HUES48 (cell line): Measurements from ENCODE around the gene CCNL2.
A peak's percentile ranks its signal among the peaks of the same experiment; 100 is the strongest.
"Not testable (repeated sequence)": the region's sequence is repeated elsewhere in the genome, so short reads cannot be mapped to it uniquely, and the experiment has no call there.

Experiments
- H3K27ac ChIP-seq: one replicate; pipeline ENCODE4 v1.7.0; 2013; ENCODE audit warnings: low read depth, low read length, inconsistent platforms
- H3K27me3 ChIP-seq: 2 replicates; pipeline ENCODE4 v1.6.1; 2013; ENCODE audit warnings: mild to moderate bottlenecking, low read length; ENCODE audit not compliant: control insufficient read depth, insufficient read depth
- H3K36me3 ChIP-seq: 2 replicates; pipeline ENCODE4 v1.6.1; 2013; ENCODE audit warnings: low read length; ENCODE audit not compliant: control insufficient read depth, insufficient read depth
- H3K4me1 ChIP-seq: 2 replicates; pipeline ENCODE4 v1.6.1; 2013; ENCODE audit warnings: mild to moderate bottlenecking, low read length; ENCODE audit not compliant: control insufficient read depth, insufficient read depth
- H3K4me3 ChIP-seq: 2 replicates; pipeline ENCODE4 v1.5.1; 2013; ENCODE audit warnings: mild to moderate bottlenecking, low read depth, low read length
- H3K9ac ChIP-seq: 2 replicates; pipeline ENCODE4 v1.6.1; 2013; ENCODE audit warnings: mild to moderate bottlenecking, low read depth, low read length, moderate library complexity
- H3K9me3 ChIP-seq: 2 replicates; pipeline ENCODE4 v1.6.1; 2013; ENCODE audit warnings: low read length; ENCODE audit not compliant: control insufficient read depth, insufficient read depth

Gene CCNL2

GRCh38 chr1:1430992-1431844 lies 32.1 kb upstream of the CCNL2 start:
- Histone ChIP-seq H3K27me3 (peaks cover 6% of the 10 kb centered on the region), H3K4me1 (peaks cover 39% of the 10 kb centered on the region), H3K4me3 (no peak overlapping the region), H3K9ac (no peak overlapping the region), H3K36me3 (no peaks in the 10 kb centered on the region), H3K27ac (peak overlapping the region; percentile 71), H3K9me3 (no peaks in the 10 kb centered on the region)

DNA sequence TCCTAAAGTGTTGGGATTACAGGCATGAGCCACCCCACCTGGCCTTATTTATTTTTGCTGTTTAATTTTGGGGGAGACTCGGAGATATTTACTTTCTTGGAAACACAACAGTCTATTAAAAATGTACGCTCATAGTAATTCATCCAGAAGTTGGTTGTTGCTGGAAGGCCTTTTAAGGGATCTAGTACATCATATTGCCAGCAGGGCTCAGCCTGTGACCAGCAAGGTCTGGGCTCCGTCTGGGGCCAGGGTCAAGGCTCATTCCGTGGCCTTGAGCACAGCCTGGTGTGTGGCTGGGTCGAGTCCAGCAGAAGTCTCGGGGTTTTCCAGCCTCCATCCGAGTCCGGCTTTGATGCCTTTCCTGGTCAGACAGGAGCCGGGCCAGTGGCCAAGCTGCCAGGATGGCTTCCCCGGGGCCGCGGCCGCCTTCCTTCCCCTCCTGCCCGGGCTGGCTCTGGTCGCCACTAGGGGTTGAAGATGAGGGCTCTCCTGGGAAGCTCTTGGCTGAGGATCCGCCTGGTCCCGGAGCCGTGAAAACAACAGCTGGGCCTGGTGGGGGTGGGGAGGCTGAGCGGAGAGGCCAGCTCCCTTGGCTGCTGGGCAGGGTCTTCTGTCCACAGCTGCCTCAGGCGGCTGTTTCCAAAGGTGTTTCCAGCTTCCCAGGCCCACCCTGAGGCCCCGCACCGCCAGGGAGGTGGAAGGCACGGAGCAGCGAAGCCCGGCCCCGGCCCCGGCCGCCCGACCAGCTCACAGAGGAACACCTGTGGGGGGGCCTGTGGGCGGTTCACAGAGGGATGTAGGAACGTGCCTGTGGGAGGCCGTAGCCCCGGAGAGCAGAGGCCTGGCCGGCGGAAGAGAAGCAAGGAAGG lies 31.2 kb upstream of the CCNL2 start:
- H3K27ac ChIP-seq, result peak overlapping the region; percentile 71
- H3K27me3 ChIP-seq, result peaks cover 2% of the 10 kb centered on the region; the same call in 1 of the 2 replicates
- no peaks in the 10 kb centered on the region for H3K36me3 ChIP-seq
- H3K9ac ChIP-seq, result no peak overlapping the region
- peaks cover 44% of the 10 kb centered on the region for H3K4me1 ChIP-seq
- H3K9me3 ChIP-seq, result no peaks in the 10 kb centered on the region
- H3K4me3 ChIP-seq, result no peak overlapping the region

GRCh38 chr1:1429671-1430073 lies 30.5 kb upstream of the CCNL2 start:
- H3K27me3 ChIP-seq, result no peaks in the 10 kb centered on the region
- H3K4me1 ChIP-seq, result peaks cover 37% of the 10 kb centered on the region
- H3K36me3 ChIP-seq, result no peaks in the 10 kb centered on the region
- no peak overlapping the region for H3K9ac ChIP-seq
- no peaks in the 10 kb centered on the region for H3K9me3 ChIP-seq
- H3K4me3 ChIP-seq, result no peak overlapping the region
- no peak overlapping the region for H3K27ac ChIP-seq

DNA sequence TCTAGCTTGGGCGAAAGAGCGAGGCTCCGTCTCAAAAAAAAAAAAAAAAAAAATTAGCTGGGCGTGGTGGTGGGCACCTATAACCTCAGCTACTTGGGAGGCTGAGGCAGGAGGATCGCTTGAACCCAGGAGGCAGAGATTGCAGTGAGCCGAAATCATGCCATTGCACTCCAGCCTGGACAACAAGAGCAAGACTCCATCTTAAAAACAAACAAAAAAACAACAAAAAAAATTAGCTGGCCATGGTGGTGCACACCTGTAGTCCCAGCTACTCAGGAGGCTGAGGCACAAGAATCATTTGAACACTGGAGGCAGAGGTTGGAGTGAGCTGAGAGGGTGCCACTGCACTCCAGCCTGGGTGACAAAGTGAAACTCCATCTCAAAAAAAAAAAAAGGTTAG lies 29.8 kb upstream of the CCNL2 start:
- not testable (repeated sequence) for H3K9me3 ChIP-seq

GRCh38 chr1:1428174-1428573 lies 29.0 kb upstream of the CCNL2 start:
- H3K36me3 ChIP-seq, result no peaks in the 10 kb centered on the region
- H3K4me1 ChIP-seq, result peaks cover 22% of the 10 kb centered on the region
- H3K9me3 ChIP-seq, result no peaks in the 10 kb centered on the region
- no peak overlapping the region for H3K27ac ChIP-seq
- H3K4me3 ChIP-seq, result no peak overlapping the region
- no peak overlapping the region for H3K9ac ChIP-seq
- no peaks in the 10 kb centered on the region for H3K27me3 ChIP-seq

More for the DNA sequence above, 29.8 kb upstream of the CCNL2 start:
- not testable (repeated sequence) for H3K9ac ChIP-seq, H3K27me3 ChIP-seq, H3K4me3 ChIP-seq, H3K36me3 ChIP-seq, H3K27ac ChIP-seq
- peaks cover 30% of the 10 kb centered on the region for H3K4me1 ChIP-seq

DNA sequence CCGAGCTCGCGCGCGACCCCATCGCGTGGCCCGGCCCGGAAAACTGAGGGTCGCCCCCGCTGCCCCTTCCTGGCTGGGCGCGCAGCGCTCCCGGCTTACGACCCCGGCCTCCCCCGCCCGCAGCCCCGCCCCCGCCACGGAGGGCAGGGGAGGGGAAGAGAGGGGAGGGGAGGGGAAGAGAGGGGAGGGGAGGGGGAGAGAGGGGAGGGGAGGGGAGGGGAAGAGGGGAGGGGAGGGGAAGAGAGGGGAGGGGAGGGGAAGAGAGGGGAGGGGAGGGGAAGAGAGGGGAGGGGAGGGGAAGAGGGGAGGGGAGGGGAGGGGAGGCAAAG lies 28.6 kb upstream of the CCNL2 start:
- peaks cover 20% of the 10 kb centered on the region for H3K4me1 ChIP-seq
- H3K9ac ChIP-seq, result no peak overlapping the region
- H3K4me3 ChIP-seq, result peak overlapping the region; percentile 51; the same call in 1 of the 2 replicates

DNA sequence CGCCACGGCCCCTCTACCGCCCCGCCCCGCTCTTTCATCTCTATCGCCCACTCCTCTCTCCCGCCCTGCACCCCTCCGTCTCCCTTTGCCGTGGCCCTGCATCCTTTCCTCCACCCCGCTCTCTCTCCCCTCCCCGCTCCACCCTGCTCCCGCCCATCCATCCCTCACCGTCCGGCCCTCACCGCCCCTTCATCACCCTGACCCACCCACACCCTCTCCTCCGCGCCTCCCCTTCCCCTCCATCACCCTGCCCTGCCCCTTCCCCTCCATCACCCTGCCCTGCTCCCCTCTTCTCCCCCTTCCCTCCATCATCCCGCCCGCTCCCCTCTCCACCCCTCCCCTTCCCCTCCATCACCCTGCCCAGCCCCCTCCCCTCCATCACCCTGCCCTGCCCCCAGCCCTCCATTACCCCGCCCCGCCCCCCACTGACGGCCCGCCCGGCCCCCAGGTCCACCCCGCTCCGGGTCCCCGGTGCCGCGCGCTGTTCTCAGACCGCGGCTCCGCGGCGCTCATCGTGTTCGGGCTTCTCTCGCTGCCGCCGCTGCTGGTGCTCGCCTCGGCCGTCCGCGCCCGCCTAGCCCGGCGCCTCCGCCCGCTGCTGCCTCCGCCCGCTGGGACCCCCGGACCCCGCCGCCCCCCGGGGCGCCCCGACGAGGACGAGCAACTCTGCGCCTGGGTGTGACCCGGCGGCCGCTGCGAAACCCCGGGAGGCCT lies 28.1 kb upstream of the CCNL2 start:
- Histone ChIP-seq H3K9ac (no peak overlapping the region), H3K4me3 (peak overlapping the region; percentile 51; the same call in 1 of the 2 replicates), H3K4me1 (peaks cover 22% of the 10 kb centered on the region), H3K27me3 (no peaks in the 10 kb centered on the region), H3K36me3 (no peaks in the 10 kb centered on the region), H3K9me3 (no peaks in the 10 kb centered on the region), H3K27ac (peak overlapping the region; percentile 51)

More for the DNA sequence above, 28.6 kb upstream of the CCNL2 start:
- Histone ChIP-seq H3K27ac (peak overlapping the region; percentile 51), H3K27me3 (no peaks in the 10 kb centered on the region), H3K36me3 (no peaks in the 10 kb centered on the region), H3K9me3 (no peaks in the 10 kb centered on the region)

- Histone ChIP-seq H3K9ac (no peak overlapping the region), H3K4me3 (no peak overlapping the region; the same call in 1 of the 2 replicates), H3K27ac (peak overlapping the region; percentile 27), H3K9me3 (no peaks in the 10 kb centered on the region), H3K27me3 (no peaks in the 10 kb centered on the region), H3K4me1 (peaks cover 22% of the 10 kb centered on the region), H3K36me3 (no peaks in the 10 kb centered on the region)
These were observed 27.5 kb upstream of the CCNL2 start for GRCh38 chr1:1426496-1427105.

DNA sequence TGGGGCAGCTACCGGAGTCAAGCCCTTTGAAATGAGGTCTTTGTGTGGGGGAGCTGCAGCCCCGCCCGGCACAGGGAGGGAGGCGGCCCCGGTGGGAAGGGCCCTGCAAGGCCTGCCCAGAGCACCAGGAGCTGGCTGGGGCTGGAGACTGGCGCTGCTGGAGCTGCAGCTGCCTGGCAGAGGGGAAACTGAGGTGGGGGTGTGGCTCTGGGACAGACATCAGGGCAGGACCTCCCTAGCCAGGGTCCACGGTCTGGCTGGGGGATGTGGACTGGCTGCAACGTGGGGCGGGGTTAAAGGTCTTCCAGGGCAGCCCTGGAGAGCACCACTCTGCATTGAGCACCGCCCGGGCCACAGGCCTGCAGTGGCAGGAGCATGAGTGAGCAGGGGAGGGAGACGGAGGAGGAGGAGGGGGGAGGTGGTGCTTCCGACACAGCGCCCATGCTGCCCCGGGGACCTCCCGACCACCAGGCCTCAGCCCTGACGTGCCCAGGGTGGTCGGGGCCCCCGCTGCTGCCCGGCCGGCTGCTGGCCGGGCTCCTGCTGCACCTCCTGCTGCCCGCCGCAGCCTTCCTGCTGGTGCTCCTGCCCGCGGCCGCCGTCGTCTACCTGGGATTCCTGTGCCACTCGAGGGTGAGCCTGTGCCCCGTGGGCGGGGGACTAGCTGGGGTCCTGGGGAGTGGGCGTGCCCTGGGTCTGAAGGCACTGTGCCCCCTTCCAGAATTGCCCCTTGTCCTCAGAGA lies 26.8 kb upstream of the CCNL2 start:
- H3K9me3 ChIP-seq, result no peaks in the 10 kb centered on the region
- no peak overlapping the region; the same call in 1 of the 2 replicates for H3K4me3 ChIP-seq
- H3K36me3 ChIP-seq, result no peaks in the 10 kb centered on the region
- peaks cover 26% of the 10 kb centered on the region for H3K4me1 ChIP-seq
- H3K27ac ChIP-seq, result peak overlapping the region; percentile 27
- no peak overlapping the region for H3K9ac ChIP-seq
- H3K27me3 ChIP-seq, result no peaks in the 10 kb centered on the region

GRCh38 chr1:1425426-1425752 lies 26.3 kb upstream of the CCNL2 start:
- Histone ChIP-seq H3K27ac (no peak overlapping the region), H3K36me3 (no peaks in the 10 kb centered on the region), H3K4me1 (peaks cover 24% of the 10 kb centered on the region)

More at GRCh38 chr1:1425426-1425752, 26.3 kb upstream of the CCNL2 start:
- no peak overlapping the region for H3K4me3 ChIP-seq
- no peaks in the 10 kb centered on the region for H3K9me3 ChIP-seq
- H3K9ac ChIP-seq, result no peak overlapping the region
- no peaks in the 10 kb centered on the region for H3K27me3 ChIP-seq
